ENCODE data around the gene NF2. TPM values are rescaled to one million over a fixed set of nuclear protein-coding genes. Genes with fewer than 3 reads are reported as not detected.

NF2 gene
- total RNA-seq, 2 donors from 2014 or later: 45.7 to 51.4 TPM

DNA sequence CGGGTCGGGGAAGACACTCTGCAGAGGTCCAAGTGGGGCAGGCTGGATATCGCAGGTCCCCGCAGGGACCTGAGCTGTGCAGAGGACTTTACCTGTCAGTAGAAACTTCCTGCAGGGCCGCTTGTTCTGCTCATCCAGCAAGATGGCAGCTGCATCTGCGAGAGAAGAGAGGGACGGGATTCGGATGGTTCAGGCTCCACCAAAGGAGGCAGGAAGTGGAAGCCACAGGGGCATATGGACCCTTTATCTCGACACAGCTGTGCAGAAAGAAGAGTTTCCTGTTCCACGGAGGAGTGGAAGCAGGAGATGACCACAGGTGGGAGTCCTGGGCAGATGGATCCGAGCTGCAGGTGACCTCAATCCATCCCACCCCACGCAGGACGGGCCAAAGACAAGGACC lies 138.9 kb downstream of the NF2 start:
- TF ChIP-seq, protein P1, sequence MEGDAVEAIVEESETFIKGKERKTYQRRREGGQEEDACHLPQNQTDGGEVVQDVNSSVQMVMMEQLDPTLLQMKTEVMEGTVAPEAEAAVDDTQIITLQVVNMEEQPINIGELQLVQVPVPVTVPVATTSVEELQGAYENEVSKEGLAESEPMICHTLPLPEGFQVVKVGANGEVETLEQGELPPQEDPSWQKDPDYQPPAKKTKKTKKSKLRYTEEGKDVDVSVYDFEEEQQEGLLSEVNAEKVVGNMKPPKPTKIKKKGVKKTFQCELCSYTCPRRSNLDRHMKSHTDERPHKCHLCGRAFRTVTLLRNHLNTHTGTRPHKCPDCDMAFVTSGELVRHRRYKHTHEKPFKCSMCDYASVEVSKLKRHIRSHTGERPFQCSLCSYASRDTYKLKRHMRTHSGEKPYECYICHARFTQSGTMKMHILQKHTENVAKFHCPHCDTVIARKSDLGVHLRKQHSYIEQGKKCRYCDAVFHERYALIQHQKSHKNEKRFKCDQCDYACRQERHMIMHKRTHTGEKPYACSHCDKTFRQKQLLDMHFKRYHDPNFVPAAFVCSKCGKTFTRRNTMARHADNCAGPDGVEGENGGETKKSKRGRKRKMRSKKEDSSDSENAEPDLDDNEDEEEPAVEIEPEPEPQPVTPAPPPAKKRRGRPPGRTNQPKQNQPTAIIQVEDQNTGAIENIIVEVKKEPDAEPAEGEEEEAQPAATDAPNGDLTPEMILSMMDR (conservative IDR thresholded peaks at IDR 0.05): no peak
- no peak overlapping the region for H3K27ac Mint-ChIP-seq

DNA sequence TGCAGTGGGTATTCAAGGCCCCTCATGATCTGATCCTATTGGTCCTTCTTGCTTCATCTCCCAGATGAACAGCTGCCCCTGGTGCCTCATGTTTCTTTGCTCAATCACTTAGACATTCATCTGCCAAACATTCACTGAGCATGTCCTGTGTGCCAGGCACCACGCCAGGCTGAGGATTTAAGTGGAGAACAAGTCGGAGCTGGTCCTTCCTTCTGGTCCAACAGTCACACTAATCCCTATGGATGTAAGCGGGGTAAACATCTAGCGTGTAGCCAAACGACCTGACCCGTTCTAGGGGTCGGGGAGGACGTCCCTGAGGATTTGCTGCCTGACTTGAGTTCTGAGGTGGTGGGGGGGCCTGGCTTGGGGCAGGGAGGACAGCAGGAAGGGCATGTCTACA lies 141.5 kb downstream of the NF2 start:
- Histone ChIP-seq H3K9me3 (ENCODE audit: control insufficient read depth, low read length) (no peaks in the 10 kb centered on the region), H3K36me3 (ENCODE audit: control insufficient read depth, insufficient read depth, low read length) (no peaks in the 10 kb centered on the region), H3K4me3 (ENCODE audit: low read length) (no peak overlapping the region), H3K9ac (ENCODE audit: extremely low read depth, low read length, poor library complexity, severe bottlenecking) (no peak overlapping the region), H3K27ac (ENCODE audit: low read depth, low read length) (no peak overlapping the region), H3K4me1 (ENCODE audit: control insufficient read depth, insufficient read depth, low read length) (no peaks in the 10 kb centered on the region), H3K27me3 (ENCODE audit: control insufficient read depth, insufficient read depth, low read length, poor library complexity, severe bottlenecking) (no peaks in the 10 kb centered on the region)
- Mint-ChIP-seq H3K9me3 (no peaks in the 10 kb centered on the region), H3K4me1 (no peaks in the 10 kb centered on the region), H3K4me3 (no peak overlapping the region), H3K36me3 (ENCODE audit: low read depth) (peaks cover 16% of the 10 kb centered on the region), H3K27ac (peak overlapping the region; percentile 7), H3K27me3 (ENCODE audit: insufficient read depth) (no peaks in the 10 kb centered on the region)
- WGBS, 2 experiments (ENCODE audit: insufficient coverage in 1 of 2, insufficient read length in 1 of 2): 90 to 100% methylated on average over 2 to 8 of the region's 8 CpGs
- DNase-seq: no peak
- TF ChIP-seq, protein P1 (conservative IDR thresholded peaks at IDR 0.05): no peak

More for the DNA sequence above, 138.9 kb downstream of the NF2 start:
- Mint-ChIP-seq H3K4me3 (no peak overlapping the region), H3K9me3 (no peaks in the 10 kb centered on the region), H3K36me3 (ENCODE audit: low read depth) (peaks cover 16% of the 10 kb centered on the region), H3K27me3 (ENCODE audit: insufficient read depth) (no peaks in the 10 kb centered on the region), H3K4me1 (no peaks in the 10 kb centered on the region)
- Histone ChIP-seq H3K9me3 (ENCODE audit: control insufficient read depth, low read length) (no peaks in the 10 kb centered on the region), H3K4me3 (ENCODE audit: low read length) (no peak overlapping the region), H3K4me1 (ENCODE audit: control insufficient read depth, insufficient read depth, low read length) (no peaks in the 10 kb centered on the region), H3K36me3 (ENCODE audit: control insufficient read depth, insufficient read depth, low read length) (no peaks in the 10 kb centered on the region), H3K9ac (ENCODE audit: extremely low read depth, low read length, poor library complexity, severe bottlenecking) (no peak overlapping the region), H3K27ac (ENCODE audit: low read depth, low read length) (no peak overlapping the region), H3K27me3 (ENCODE audit: control insufficient read depth, insufficient read depth, low read length, poor library complexity, severe bottlenecking) (no peaks in the 10 kb centered on the region)
- DNase-seq: no peak
- 89 to 91% methylated on average over 10 to 13 of the region's 13 CpGs for WGBS, 2 experiments (ENCODE audit: insufficient coverage in 1 of 2, insufficient read length in 1 of 2)

DNA sequence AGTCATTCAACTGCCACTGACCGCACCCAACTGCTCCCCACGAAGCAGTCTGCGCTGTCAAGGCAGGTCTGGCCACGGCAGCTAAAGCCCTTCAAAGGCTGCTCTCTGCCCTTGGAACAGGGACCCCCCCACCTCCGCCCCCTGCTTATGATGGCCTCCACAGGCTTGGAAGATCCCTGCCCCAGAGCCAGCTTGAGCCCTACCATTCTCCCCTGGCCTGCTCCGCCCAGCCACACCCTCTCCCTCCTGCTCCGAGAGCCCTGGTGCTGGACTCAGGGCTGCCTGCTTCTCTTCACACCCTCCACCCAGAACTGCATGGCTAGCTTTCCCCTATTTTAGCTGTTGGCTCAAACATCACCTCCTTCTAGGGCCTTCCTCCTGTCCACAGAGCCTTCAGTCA lies 144.4 kb downstream of the NF2 start:
- TF ChIP-seq, protein P1 (conservative IDR thresholded peaks at IDR 0.05): no peak
- H3K4me3 ChIP-seq (ENCODE audit: low read length): no peak overlapping the region
- peak overlapping the region; percentile 67 for H3K27ac Mint-ChIP-seq
- H3K9me3 Mint-ChIP-seq: no peaks in the 10 kb centered on the region
- H3K4me3 Mint-ChIP-seq: no peak overlapping the region
- H3K27me3 ChIP-seq (ENCODE audit: control insufficient read depth, insufficient read depth, low read length, poor library complexity, severe bottlenecking): no peaks in the 10 kb centered on the region
- no peaks in the 10 kb centered on the region for H3K36me3 ChIP-seq (ENCODE audit: control insufficient read depth, insufficient read depth, low read length)
- H3K4me1 ChIP-seq (ENCODE audit: control insufficient read depth, insufficient read depth, low read length): no peaks in the 10 kb centered on the region
- H3K27ac ChIP-seq (ENCODE audit: low read depth, low read length): no peak overlapping the region
- 92 to 98% methylated on average over 5 to 7 of the region's 7 CpGs for WGBS, 2 experiments (ENCODE audit: insufficient coverage in 1 of 2, insufficient read length in 1 of 2)
- H3K9me3 ChIP-seq (ENCODE audit: control insufficient read depth, low read length): no peaks in the 10 kb centered on the region
- DNase-seq: no peak
- no peak overlapping the region for H3K9ac ChIP-seq (ENCODE audit: extremely low read depth, low read length, poor library complexity, severe bottlenecking)
- H3K4me1 Mint-ChIP-seq: no peaks in the 10 kb centered on the region
- H3K27me3 Mint-ChIP-seq (ENCODE audit: insufficient read depth): no peaks in the 10 kb centered on the region
- H3K36me3 Mint-ChIP-seq (ENCODE audit: low read depth): peaks cover 13% of the 10 kb centered on the region

Other genes with a start within 250 kb of the NF2 start
- 10 to 100 TPM; 64.9 to 76.6 TPM for gene AP1B1, start 215.1 kb upstream of the NF2 start, total RNA-seq
- gene RFPL1, start 165.1 kb upstream of the NF2 start, total RNA-seq: not detected
- gene NEFH, start 123.4 kb upstream of the NF2 start, total RNA-seq: 1 to 10 TPM in 1 of 2 donors, under 1 TPM in 1; 0.92 to 1.7 TPM
- 10 to 100 TPM; 61.1 to 89.7 TPM for gene THOC5, start 49.9 kb upstream of the NF2 start, total RNA-seq
- 100 to 1,000 TPM; 155 to 229 TPM for gene NIPSNAP1, start 22.5 kb upstream of the NF2 start, total RNA-seq
- under 1 TPM in 1 of 2 donors, not detected in 1; 0.26 TPM for gene CABP7, start 116.4 kb downstream of the NF2 start, total RNA-seq
- 10 to 100 TPM; 15.5 to 22.5 TPM for gene ZMAT5, start 163.4 kb downstream of the NF2 start, total RNA-seq
- gene UQCR10, start 163.7 kb downstream of the NF2 start, total RNA-seq: 100 to 1,000 TPM; 111 to 120 TPM
- gene ASCC2, start 234.6 kb downstream of the NF2 start, total RNA-seq: 10 to 100 TPM; 44.2 to 45.5 TPM